HepG2 (cell line): Measurements from ENCODE around the gene IKZF4. TPM values are rescaled to one million over a fixed set of nuclear protein-coding genes. Genes with fewer than 3 reads are reported as not detected.

Experiments
- BCL6 ChIP-seq: IDR thresholded peaks from 2 replicates; pipeline ENCODE4 v1.6.1; 2016; ENCODE audit warnings: missing genetic modification reagents, missing compliant biosample characterization
- DNMT3B ChIP-seq: conservative IDR thresholded peaks from 2 replicates; pipeline ENCODE4 v1.6.1; 2016; ENCODE audit warnings: missing biosample characterization, control low read depth
- HMG20A ChIP-seq: IDR thresholded peaks from 2 replicates; pipeline ENCODE4 v1.6.1; 2016; ENCODE audit warnings: borderline replicate concordance
- HNRNPL ChIP-seq: fragments of 200-400 bp; formaldehyde crosslinking; IDR thresholded peaks from 2 replicates; pipeline ENCODE4 v1.6.1; 2017; ENCODE audit warnings: mild to moderate bottlenecking, low read depth, low read length
- IRX3 ChIP-seq: sonication (generic); formaldehyde crosslinking; IDR thresholded peaks from 2 replicates; pipeline ENCODE4 v1.8.1; 2023; ENCODE audit warnings: mild to moderate bottlenecking, low read depth, missing genetic modification reagents, borderline replicate concordance
- NFIB ChIP-seq: sonication (generic); formaldehyde crosslinking; IDR thresholded peaks from 2 replicates; pipeline ENCODE4 v1.9.0; 2021; ENCODE audit warnings: missing genetic modification reagents, mild to moderate bottlenecking, borderline replicate concordance
- NFRKB ChIP-seq: fragments of 450-650 bp; IDR thresholded peaks from 2 replicates; pipeline ENCODE4 v1.6.1; 2017
- RFX5 ChIP-seq: IDR thresholded peaks from 2 replicates; pipeline ENCODE4 v1.6.1; 2011; ENCODE audit warnings: low read depth, low read length, improper control_type of control experiment
- RORA ChIP-seq: sonication (generic); formaldehyde crosslinking; IDR thresholded peaks from 2 replicates; pipeline ENCODE4 v1.5.0; 2020; ENCODE audit warnings: mild to moderate bottlenecking, missing genetic modification reagents, moderate library complexity
- SNAI1 ChIP-seq: sonication (generic); formaldehyde crosslinking; IDR thresholded peaks from 2 replicates; pipeline ENCODE4 v1.5.0; 2020; ENCODE audit warnings: mild to moderate bottlenecking, missing genetic modification reagents, borderline replicate concordance
- TEAD2 ChIP-seq: sonication (generic); formaldehyde crosslinking; IDR thresholded peaks from 2 replicates; pipeline ENCODE4 v1.9.0; 2021; ENCODE audit warnings: missing genetic modification reagents
- ZNF230 ChIP-seq: sonication (generic); formaldehyde crosslinking; IDR thresholded peaks from 2 replicates; pipeline ENCODE4 v1.4.0; 2020; ENCODE audit warnings: mild to moderate bottlenecking, missing genetic modification reagents
- ZNF563 ChIP-seq: sonication (generic); formaldehyde crosslinking; IDR thresholded peaks from 2 replicates; pipeline ENCODE4 v1.8.0; 2022; ENCODE audit warnings: mild to moderate bottlenecking, moderate library complexity, missing genetic modification reagents
- ZNF614 ChIP-seq: IDR thresholded peaks from 2 replicates; pipeline ENCODE4 v1.6.1; 2018; ENCODE audit warnings: missing biosample characterization, missing genetic modification reagents, inconsistent platforms, borderline replicate concordance
- ZNF788 ChIP-seq: sonication (generic); formaldehyde crosslinking; IDR thresholded peaks from 2 replicates; pipeline ENCODE4 v1.5.0; 2020; ENCODE audit warnings: mild to moderate bottlenecking, missing genetic modification reagents, borderline replicate concordance
- polyA plus RNA-seq, 8 experiments: library from polyadenylated mRNA; depleted of rRNA in 3 of 8; stranded (reverse) in 7 of 8; unstranded in 1 of 8; fragments of >200 nt; fragmentation: Illumina TruSeq in 4 of 8; extraction: Trizol in 4 of 8; gene quantifications; 2 replicates each; pipeline versions ENCODE4 v1.2.1 to v1.2.3, GENCODE V29; 2011 to 2016; ENCODE audit warnings: low read depth in 4 of 8, missing spikeins in 1 of 8, mixed read lengths in 1 of 8; ENCODE audit not compliant: insufficient read depth in 1 of 8
- total RNA-seq, 5 experiments: library from RNA; depleted of rRNA; stranded (reverse); fragments of >200 nt; fragmentation: Illumina TruSeq; extraction: Trizol; gene quantifications; 2 replicates each; pipeline ENCODE4 v1.2.3, GENCODE V29; 2016; ENCODE audit warnings: low read depth in 1 of 5
- TF ChIP-seq, protein P1 (sequence below): sonication (generic); formaldehyde crosslinking; conservative IDR thresholded peaks from 2 replicates; pipeline ENCODE4 v1.4.0; 2020; ENCODE audit warnings: missing genetic modification reagents
- TF ChIP-seq, protein P2 (sequence below): sonication (generic); formaldehyde crosslinking; IDR thresholded peaks from 2 replicates; pipeline ENCODE4 v1.4.0; 2020; ENCODE audit warnings: missing genetic modification reagents
- TF ChIP-seq, protein P3 (sequence below), 2 experiments: sonication (generic) in 1 of 2; formaldehyde crosslinking in 1 of 2; IDR thresholded peaks; 2 replicates each; pipeline versions ENCODE4 v1.4.0 to v1.6.1; 2018 to 2020; ENCODE audit warnings: missing genetic modification reagents in 2 of 2, borderline replicate concordance in 1 of 2, low read depth in 1 of 2, mild to moderate bottlenecking in 1 of 2, missing biosample characterization in 1 of 2
- TF ChIP-seq, protein P4 (sequence below): sonication (generic); formaldehyde crosslinking; IDR thresholded peaks from 2 replicates; pipeline ENCODE4 v1.4.0; 2020; ENCODE audit warnings: mild to moderate bottlenecking, missing genetic modification reagents
- TF ChIP-seq, protein P5 (sequence below): sonication (generic); formaldehyde crosslinking; IDR thresholded peaks from 2 replicates; pipeline ENCODE4 v1.4.0; 2020; ENCODE audit warnings: mild to moderate bottlenecking, missing genetic modification reagents
- TF ChIP-seq, protein P6 (sequence below): sonication (generic); formaldehyde crosslinking; conservative IDR thresholded peaks from 2 replicates; pipeline ENCODE4 v1.4.0; 2020; ENCODE audit warnings: missing genetic modification reagents

IKZF4 gene
- total and polyA plus RNA-seq, 2 of the 13 experiments (the other 11 are each of a cell fraction or from before 2014, with no cell fraction given), result 0.58 to 2.2 TPM

DNA sequence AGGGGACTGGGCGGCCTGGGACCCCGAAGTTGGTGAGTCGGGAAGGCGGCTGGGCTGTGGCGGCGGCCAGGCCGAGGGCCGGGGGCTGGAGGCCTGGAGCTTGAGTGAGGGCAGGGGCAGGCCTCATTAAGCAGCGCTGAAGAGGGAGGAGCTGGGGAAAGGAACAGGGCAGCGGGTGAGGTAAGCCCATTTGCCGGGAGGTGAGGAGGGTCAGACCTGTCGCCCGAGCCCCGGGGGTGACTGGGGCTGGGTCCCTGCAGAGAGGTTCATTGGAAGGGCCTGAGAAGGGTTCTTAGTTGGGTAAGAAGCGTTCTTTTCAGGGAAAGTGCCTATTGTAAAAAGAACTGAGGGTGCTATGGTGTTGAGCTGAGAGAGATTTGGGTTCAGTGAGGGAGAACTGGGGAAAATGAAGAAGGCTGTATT lies 46.5 kb upstream of the IKZF4 start (continued):
- no peak for TF ChIP-seq DNMT3B (CRISPR knock-in tag)
- no peak for TF ChIP-seq ZNF788 (CRISPR knock-in tag)
- no peak for TF ChIP-seq ZNF614 (CRISPR knock-in tag)
- no peak for TF ChIP-seq TEAD2 (CRISPR knock-in tag)
- TF ChIP-seq, protein P1, sequence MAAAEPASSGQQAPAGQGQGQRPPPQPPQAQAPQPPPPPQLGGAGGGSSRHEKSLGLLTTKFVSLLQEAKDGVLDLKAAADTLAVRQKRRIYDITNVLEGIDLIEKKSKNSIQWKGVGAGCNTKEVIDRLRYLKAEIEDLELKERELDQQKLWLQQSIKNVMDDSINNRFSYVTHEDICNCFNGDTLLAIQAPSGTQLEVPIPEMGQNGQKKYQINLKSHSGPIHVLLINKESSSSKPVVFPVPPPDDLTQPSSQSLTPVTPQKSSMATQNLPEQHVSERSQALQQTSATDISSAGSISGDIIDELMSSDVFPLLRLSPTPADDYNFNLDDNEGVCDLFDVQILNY (CRISPR knock-in tag), result no peak
- no peak for TF ChIP-seq RFX5
- TF ChIP-seq NFRKB, result no peak
- no peak for TF ChIP-seq HMG20A (CRISPR knock-in tag)
- TF ChIP-seq BCL6 (CRISPR knock-in tag), result no peak
- TF ChIP-seq NFIB (CRISPR knock-in tag), result no peak
- TF ChIP-seq, protein P2, sequence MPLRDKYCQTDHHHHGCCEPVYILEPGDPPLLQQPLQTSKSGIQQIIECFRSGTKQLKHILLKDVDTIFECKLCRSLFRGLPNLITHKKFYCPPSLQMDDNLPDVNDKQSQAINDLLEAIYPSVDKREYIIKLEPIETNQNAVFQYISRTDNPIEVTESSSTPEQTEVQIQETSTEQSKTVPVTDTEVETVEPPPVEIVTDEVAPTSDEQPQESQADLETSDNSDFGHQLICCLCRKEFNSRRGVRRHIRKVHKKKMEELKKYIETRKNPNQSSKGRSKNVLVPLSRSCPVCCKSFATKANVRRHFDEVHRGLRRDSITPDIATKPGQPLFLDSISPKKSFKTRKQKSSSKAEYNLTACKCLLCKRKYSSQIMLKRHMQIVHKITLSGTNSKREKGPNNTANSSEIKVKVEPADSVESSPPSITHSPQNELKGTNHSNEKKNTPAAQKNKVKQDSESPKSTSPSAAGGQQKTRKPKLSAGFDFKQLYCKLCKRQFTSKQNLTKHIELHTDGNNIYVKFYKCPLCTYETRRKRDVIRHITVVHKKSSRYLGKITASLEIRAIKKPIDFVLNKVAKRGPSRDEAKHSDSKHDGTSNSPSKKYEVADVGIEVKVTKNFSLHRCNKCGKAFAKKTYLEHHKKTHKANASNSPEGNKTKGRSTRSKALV (CRISPR knock-in tag), result no peak
- 0 out of 2 replicates have a peak, but pooled peaks have one; percentile 24 for TF ChIP-seq IRX3 (CRISPR knock-in tag)
- no peak for TF ChIP-seq HNRNPL
- no peak; the same call in 1 of the 2 replicates for TF ChIP-seq SNAI1 (CRISPR knock-in tag)
- no peak for TF ChIP-seq ZNF563 (CRISPR knock-in tag)
- TF ChIP-seq, protein P3, sequence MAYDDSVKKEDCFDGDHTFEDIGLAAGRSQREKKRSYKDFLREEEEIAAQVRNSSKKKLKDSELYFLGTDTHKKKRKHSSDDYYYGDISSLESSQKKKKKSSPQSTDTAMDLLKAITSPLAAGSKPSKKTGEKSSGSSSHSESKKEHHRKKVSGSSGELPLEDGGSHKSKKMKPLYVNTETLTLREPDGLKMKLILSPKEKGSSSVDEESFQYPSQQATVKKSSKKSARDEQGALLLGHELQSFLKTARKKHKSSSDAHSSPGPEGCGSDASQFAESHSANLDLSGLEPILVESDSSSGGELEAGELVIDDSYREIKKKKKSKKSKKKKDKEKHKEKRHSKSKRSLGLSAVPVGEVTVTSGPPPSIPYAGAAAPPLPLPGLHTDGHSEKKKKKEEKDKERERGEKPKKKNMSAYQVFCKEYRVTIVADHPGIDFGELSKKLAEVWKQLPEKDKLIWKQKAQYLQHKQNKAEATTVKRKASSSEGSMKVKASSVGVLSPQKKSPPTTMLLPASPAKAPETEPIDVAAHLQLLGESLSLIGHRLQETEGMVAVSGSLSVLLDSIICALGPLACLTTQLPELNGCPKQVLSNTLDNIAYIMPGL (CRISPR knock-in tag; IDR thresholded peaks at IDR 0.05; ENCODE audit: borderline replicate concordance in 1 of 2, low read depth in 1 of 2), result peak in 1 of 2 experiments; percentile 71; a peak in 2 of 4 replicates
- TF ChIP-seq, protein P4, sequence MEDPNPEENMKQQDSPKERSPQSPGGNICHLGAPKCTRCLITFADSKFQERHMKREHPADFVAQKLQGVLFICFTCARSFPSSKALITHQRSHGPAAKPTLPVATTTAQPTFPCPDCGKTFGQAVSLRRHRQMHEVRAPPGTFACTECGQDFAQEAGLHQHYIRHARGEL (CRISPR knock-in tag), result no peak
- TF ChIP-seq, protein P5, sequence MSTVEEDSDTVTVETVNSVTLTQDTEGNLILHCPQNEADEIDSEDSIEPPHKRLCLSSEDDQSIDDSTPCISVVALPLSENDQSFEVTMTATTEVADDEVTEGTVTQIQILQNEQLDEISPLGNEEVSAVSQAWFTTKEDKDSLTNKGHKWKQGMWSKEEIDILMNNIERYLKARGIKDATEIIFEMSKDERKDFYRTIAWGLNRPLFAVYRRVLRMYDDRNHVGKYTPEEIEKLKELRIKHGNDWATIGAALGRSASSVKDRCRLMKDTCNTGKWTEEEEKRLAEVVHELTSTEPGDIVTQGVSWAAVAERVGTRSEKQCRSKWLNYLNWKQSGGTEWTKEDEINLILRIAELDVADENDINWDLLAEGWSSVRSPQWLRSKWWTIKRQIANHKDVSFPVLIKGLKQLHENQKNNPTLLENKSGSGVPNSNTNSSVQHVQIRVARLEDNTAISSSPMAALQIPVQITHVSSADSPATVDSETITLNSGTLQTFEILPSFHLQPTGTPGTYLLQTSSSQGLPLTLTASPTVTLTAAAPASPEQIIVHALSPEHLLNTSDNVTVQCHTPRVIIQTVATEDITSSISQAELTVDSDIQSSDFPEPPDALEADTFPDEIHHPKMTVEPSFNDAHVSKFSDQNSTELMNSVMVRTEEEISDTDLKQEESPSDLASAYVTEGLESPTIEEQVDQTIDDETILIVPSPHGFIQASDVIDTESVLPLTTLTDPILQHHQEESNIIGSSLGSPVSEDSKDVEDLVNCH (CRISPR knock-in tag), result no peak
- TF ChIP-seq, protein P6, sequence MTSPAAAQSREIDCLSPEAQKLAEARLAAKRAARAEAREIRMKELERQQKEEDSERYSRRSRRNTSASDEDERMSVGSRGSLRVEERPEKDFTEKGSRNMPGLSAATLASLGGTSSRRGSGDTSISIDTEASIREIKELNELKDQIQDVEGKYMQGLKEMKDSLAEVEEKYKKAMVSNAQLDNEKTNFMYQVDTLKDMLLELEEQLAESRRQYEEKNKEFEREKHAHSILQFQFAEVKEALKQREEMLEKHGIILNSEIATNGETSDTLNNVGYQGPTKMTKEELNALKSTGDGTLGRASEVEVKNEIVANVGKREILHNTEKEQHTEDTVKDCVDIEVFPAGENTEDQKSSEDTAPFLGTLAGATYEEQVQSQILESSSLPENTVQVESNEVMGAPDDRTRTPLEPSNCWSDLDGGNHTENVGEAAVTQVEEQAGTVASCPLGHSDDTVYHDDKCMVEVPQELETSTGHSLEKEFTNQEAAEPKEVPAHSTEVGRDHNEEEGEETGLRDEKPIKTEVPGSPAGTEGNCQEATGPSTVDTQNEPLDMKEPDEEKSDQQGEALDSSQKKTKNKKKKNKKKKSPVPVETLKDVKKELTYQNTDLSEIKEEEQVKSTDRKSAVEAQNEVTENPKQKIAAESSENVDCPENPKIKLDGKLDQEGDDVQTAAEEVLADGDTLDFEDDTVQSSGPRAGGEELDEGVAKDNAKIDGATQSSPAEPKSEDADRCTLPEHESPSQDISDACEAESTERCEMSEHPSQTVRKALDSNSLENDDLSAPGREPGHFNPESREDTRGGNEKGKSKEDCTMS (CRISPR knock-in tag), result no peak
- no peak for TF ChIP-seq ZNF230 (CRISPR knock-in tag)
- TF ChIP-seq RORA (CRISPR knock-in tag), result no peak
